ENCODE data around the gene EME2. TPM values are rescaled to one million over a fixed set of nuclear protein-coding genes. Genes with fewer than 3 reads are reported as not detected.

The EME2 gene
- total and polyA plus RNA-seq, 2 donors (not counting 1 experiment from before 2014, with no cell fraction given) = 34.6 to 42.5 TPM

GRCh38 chr16:1734123-1734522, 38.5 kb upstream of the EME2 start:
- H3K27ac ChIP-seq (ENCODE audit: low read length in 2 of 2) = no peak overlapping the region
- H3K4me3 ChIP-seq (ENCODE audit: control extremely low read depth in 1 of 5, extremely low read depth in 1 of 5, insufficient read depth in 1 of 5, low read depth in 2 of 5, low read length in 4 of 5) = no peak overlapping the region
- H3K27me3 ChIP-seq (replicated peaks in 1 of 4; ENCODE audit: control extremely low read depth in 1 of 4, control insufficient read depth in 3 of 4, insufficient read depth in 4 of 4, low read length in 3 of 4) = no peaks in the 10 kb centered on the region
- H3K4me1 ChIP-seq (ENCODE audit: control insufficient read depth in 2 of 2, insufficient read depth in 2 of 2, low read length in 2 of 2) = no peaks in the 10 kb centered on the region
- ChIA-PET CTCF (interaction anchor here (2.6 kb wide), 1 partner anchor 10 kb away, joined by 9 read pairs; no protein-coding TSS in a partner anchor), POLR2A (no interaction called here)
- H4K20me1 ChIP-seq (ENCODE audit: control insufficient read depth, insufficient read depth, low read length, poor library complexity, severe bottlenecking) = peaks cover 52% of the 10 kb centered on the region
- intact Hi-C loops (cut with micrococcal nuclease) = no loop called here
- Mint-ChIP-seq H3K27me3 (no peaks in the 10 kb centered on the region), H3K4me3 (no peak overlapping the region), H3K4me1 (no peaks in the 10 kb centered on the region), H3K9me3 (ENCODE audit: insufficient read depth) (no peaks in the 10 kb centered on the region), H3K27ac (no peak overlapping the region)
- peaks cover 47% of the 10 kb centered on the region for H3K79me2 ChIP-seq (ENCODE audit: control insufficient read depth, insufficient read depth, low read length)
- DNase-seq = no peak
- WGBS (ENCODE audit: insufficient coverage) = over 99% methylated on average over 22 of the region's 22 CpGs
- H3K9ac ChIP-seq (ENCODE audit: low read length) = no peak overlapping the region
- H3K4me2 ChIP-seq (replicated peaks; ENCODE audit: low read depth, low read length, poor library complexity, severe bottlenecking) = no peak overlapping the region
- TF ChIP-seq CTCF (IDR thresholded peaks at IDR 0.05) (no peak), EZH2 (IDR thresholded peaks at IDR 0.05; ENCODE audit: borderline replicate concordance, insufficient read depth, low read depth, low read length, poor library complexity, severe bottlenecking) (no peak)
- H3K36me3 ChIP-seq (replicated peaks in 1 of 2; ENCODE audit: control extremely low read depth in 1 of 2, control insufficient read depth in 1 of 2, extremely low read depth in 1 of 2, insufficient read depth in 2 of 2, low read length in 1 of 2) = peaks cover 0 to 37% of the 10 kb centered on the region in 2 experiments
- ATAC-seq (ENCODE audit: low read depth) = no peak
- peaks cover 0 to 39% (median 0%) of the 10 kb centered on the region in 3 donors for H3K9me3 ChIP-seq (ENCODE audit: control extremely low read depth in 1 of 3, control insufficient read depth in 2 of 3, insufficient read depth in 1 of 3, low read length in 2 of 3)
- H2AFZ ChIP-seq (ENCODE audit: insufficient read depth, low read depth, low read length, poor library complexity, severe bottlenecking) = no peak overlapping the region

GRCh38 chr16:1734816-1735215, 37.8 kb upstream of the EME2 start:
- peaks cover 40% of the 10 kb centered on the region for H3K79me2 ChIP-seq (ENCODE audit: control insufficient read depth, insufficient read depth, low read length)
- no peaks in the 10 kb centered on the region for H3K4me1 ChIP-seq (ENCODE audit: control insufficient read depth in 2 of 2, insufficient read depth in 2 of 2, low read length in 2 of 2)
- H3K9ac ChIP-seq (ENCODE audit: low read length) = no peak overlapping the region
- H3K9me3 Mint-ChIP-seq (ENCODE audit: insufficient read depth) = no peaks in the 10 kb centered on the region
- peaks cover 0 to 46% (median 0%) of the 10 kb centered on the region in 3 donors for H3K9me3 ChIP-seq (ENCODE audit: control extremely low read depth in 1 of 3, control insufficient read depth in 2 of 3, insufficient read depth in 1 of 3, low read length in 2 of 3)
- no peaks in the 10 kb centered on the region for H3K27me3 ChIP-seq (replicated peaks in 1 of 4; ENCODE audit: control extremely low read depth in 1 of 4, control insufficient read depth in 3 of 4, insufficient read depth in 4 of 4, low read length in 3 of 4)
- no peak overlapping the region for H3K4me3 Mint-ChIP-seq
- H3K4me3 ChIP-seq (ENCODE audit: control extremely low read depth in 1 of 5, extremely low read depth in 1 of 5, insufficient read depth in 1 of 5, low read depth in 2 of 5, low read length in 4 of 5) = no peak overlapping the region
- peaks cover 0 to 31% of the 10 kb centered on the region in 2 experiments for H3K36me3 ChIP-seq (replicated peaks in 1 of 2; ENCODE audit: control extremely low read depth in 1 of 2, control insufficient read depth in 1 of 2, extremely low read depth in 1 of 2, insufficient read depth in 2 of 2, low read length in 1 of 2)
- TF ChIP-seq EZH2 (IDR thresholded peaks at IDR 0.05; ENCODE audit: borderline replicate concordance, insufficient read depth, low read depth, low read length, poor library complexity, severe bottlenecking) = no peak
- no peak for TF ChIP-seq CTCF (IDR thresholded peaks at IDR 0.05)
- no peaks in the 10 kb centered on the region for H3K4me1 Mint-ChIP-seq
- ATAC-seq (ENCODE audit: low read depth) (no peak), DNase-seq (no peak)
- peaks cover 52% of the 10 kb centered on the region for H4K20me1 ChIP-seq (ENCODE audit: control insufficient read depth, insufficient read depth, low read length, poor library complexity, severe bottlenecking)
- CTCF ChIA-PET = no interaction called here
- H3K27ac Mint-ChIP-seq = no peak overlapping the region
- H3K4me2 ChIP-seq (replicated peaks; ENCODE audit: low read depth, low read length, poor library complexity, severe bottlenecking) = no peak overlapping the region
- no peak overlapping the region for H3K27ac ChIP-seq (ENCODE audit: low read length in 2 of 2)
- POLR2A ChIA-PET = no interaction called here
- WGBS (ENCODE audit: insufficient coverage) = 98% methylated on average over 22 of the region's 22 CpGs
- intact Hi-C loops (cut with micrococcal nuclease) = no loop called here
- H2AFZ ChIP-seq (ENCODE audit: insufficient read depth, low read depth, low read length, poor library complexity, severe bottlenecking) = no peak overlapping the region
- H3K27me3 Mint-ChIP-seq = no peaks in the 10 kb centered on the region

All from B cell (primary cell).